OCI-LY1 (cell line): ENCODE measurements around the gene BRD4.

ENCODE experiments used
- CTCF ChIP-seq: fragments of 200-600 bp; sonication (generic), shearing (Covaris generic); IDR thresholded peaks from 2 replicates; pipeline ENCODE4 v1.5.1; 2017; ENCODE audit warnings: mild to moderate bottlenecking, antibody characterized with exemption, low read length, moderate library complexity, mixed read lengths
- EZH2 ChIP-seq: fragments of 200-600 bp; sonication (generic), shearing (Covaris generic); IDR thresholded peaks from 2 replicates; pipeline ENCODE4 v1.8.0; 2017; ENCODE audit warnings: borderline replicate concordance, mixed run types, mild to moderate bottlenecking, antibody characterized with exemption, low read length, moderate library complexity, mixed read lengths

DNA sequence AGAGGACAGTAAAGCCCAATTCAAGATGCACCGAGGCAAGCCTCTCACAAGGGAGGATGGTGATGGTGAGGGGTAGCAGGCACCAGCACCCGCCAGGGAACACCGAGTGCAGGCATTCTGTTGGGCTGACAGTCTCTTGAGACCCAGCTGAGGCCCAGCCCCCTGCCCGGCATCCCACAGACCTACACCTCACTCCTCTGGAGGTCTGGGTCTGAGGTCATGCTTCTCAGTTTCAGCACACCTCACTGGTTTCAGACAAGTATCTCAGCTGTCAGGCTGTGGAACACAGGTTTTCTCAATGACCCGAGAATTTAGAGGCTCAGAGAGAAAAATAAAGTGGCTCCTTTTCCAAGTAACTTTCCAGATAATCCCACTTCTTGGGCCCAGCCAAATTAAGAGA is 72.4 kb downstream of the BRD4 start:
- TF ChIP-seq CTCF (no peak), EZH2 (no peak)
